IMR-90 (cell line): ENCODE measurements around the gene TSSK2. TPM values are rescaled to one million over a fixed set of nuclear protein-coding genes. Genes with fewer than 3 reads are reported as not detected.
A peak's percentile ranks its signal among the peaks of the same experiment; 100 is the strongest.

ENCODE experiments used
- ATAC-seq: fragments of 200-7000 bp; cut with Tn5 transposase; 2 replicates; pipeline ENCODE4 v1.9.1; 2020; ENCODE audit warnings: low read depth, mild to moderate bottlenecking, moderate library complexity
- BruUV-seq: library from RNA; stranded (reverse); fragments of 400-500 nt; replicated peaks from 2 replicates; lab custom pipeline; 2021; lab: Mats Ljungman, UMichigan
- CTCF ChIA-PET: fragments of 300-600 bp; formaldehyde crosslinking; extraction: SDS; loops from one replicate; lab custom pipeline; 2021; ENCODE audit warnings: antibody characterized with exemption; lab: Yijun Ruan, JAX
- POLR2A ChIA-PET: fragments of 300-600 bp; sonication (Branson Sonifier 250); formaldehyde crosslinking; loops from one replicate; lab custom pipeline; 2022; ENCODE audit warnings: antibody characterized with exemption; ENCODE audit not compliant: unreplicated experiment; lab: Charles Lee
- DNase-seq: peaks from one replicate; pipeline ENCODE4 v3.0.0; 2013
- H2AFZ ChIP-seq: replicated peaks from 2 replicates; pipeline ENCODE3; 2013; ENCODE audit warnings: low read length, mild to moderate bottlenecking; ENCODE audit not compliant: poor library complexity
- H2AK5ac ChIP-seq: 2 replicates; pipeline ENCODE4 v1.6.1; 2013; ENCODE audit warnings: low read depth, low read length, inconsistent platforms
- H2AK9ac ChIP-seq: replicated peaks from 2 replicates; pipeline ENCODE3; 2013; ENCODE audit warnings: mild to moderate bottlenecking, low read depth, low read length, moderate library complexity; ENCODE audit not compliant: poor library complexity
- H2BK120ac ChIP-seq: 2 replicates; pipeline ENCODE4 v1.6.1; 2013; ENCODE audit warnings: low read depth, low read length, inconsistent platforms
- H2BK15ac ChIP-seq: 3 replicates; pipeline ENCODE4 v1.6.1; 2013; ENCODE audit warnings: low read depth, low read length, inconsistent platforms
- H2BK20ac ChIP-seq: 2 replicates; pipeline ENCODE4 v1.6.1; 2013; ENCODE audit warnings: low read depth, mild to moderate bottlenecking, inconsistent platforms, low read length, moderate library complexity
- H2BK5ac ChIP-seq: 2 replicates; pipeline ENCODE4 v1.6.1; 2013; ENCODE audit warnings: mild to moderate bottlenecking, low read depth, low read length, inconsistent platforms; ENCODE audit not compliant: poor library complexity, severe bottlenecking
- H3K14ac ChIP-seq: replicated peaks from 2 replicates; pipeline ENCODE4 v1.6.1; 2013; ENCODE audit warnings: low read depth, low read length, inconsistent platforms
- H3K18ac ChIP-seq: 2 replicates; pipeline ENCODE4 v1.6.1; 2013; ENCODE audit warnings: low read depth, low read length, control low read depth
- H3K23ac ChIP-seq: 2 replicates; pipeline ENCODE4 v1.6.1; 2013; ENCODE audit warnings: low read depth, low read length, inconsistent platforms
- H3K27ac ChIP-seq: 2 replicates; pipeline ENCODE4 v1.5.1; 2013; ENCODE audit warnings: mild to moderate bottlenecking, control low read depth, low read length; ENCODE audit not compliant: insufficient read depth
- H3K27me3 ChIP-seq: 2 replicates; pipeline ENCODE4 v1.6.1; 2013; ENCODE audit warnings: low read length; ENCODE audit not compliant: control insufficient read depth, insufficient read depth
- H3K36me3 ChIP-seq: 2 replicates; pipeline ENCODE4 v1.6.1; 2013; ENCODE audit warnings: low read length, mixed read lengths; ENCODE audit not compliant: control insufficient read depth, insufficient read depth
- H3K4ac ChIP-seq: 2 replicates; pipeline ENCODE4 v1.6.1; 2013; ENCODE audit warnings: low read depth, low read length, inconsistent platforms
- H3K4me1 ChIP-seq: 2 replicates; pipeline ENCODE4 v1.6.1; 2013; ENCODE audit warnings: low read length, mixed read lengths; ENCODE audit not compliant: control insufficient read depth, insufficient read depth
- H3K4me2 ChIP-seq: 2 replicates; pipeline ENCODE4 v1.6.1; 2013; ENCODE audit warnings: low read depth, mild to moderate bottlenecking, control low read depth, low read length, moderate library complexity
- H3K4me3 ChIP-seq: 2 replicates; pipeline ENCODE4 v1.5.1; 2013; ENCODE audit warnings: low read depth, mild to moderate bottlenecking, control low read depth, low read length, moderate library complexity; ENCODE audit not compliant: insufficient read depth
- H3K56ac ChIP-seq: 2 replicates; pipeline ENCODE4 v1.6.1; 2013; ENCODE audit warnings: low read length, inconsistent platforms; ENCODE audit not compliant: insufficient read depth; ENCODE audit errors: extremely low read depth
- H3K79me1 ChIP-seq, 2 experiments: 2 replicates each; pipeline ENCODE4 v1.6.1; 2013; ENCODE audit warnings: low read length in 2 of 2, inconsistent platforms in 1 of 2, low read depth in 1 of 2
- H3K9ac ChIP-seq: 2 replicates; pipeline ENCODE4 v1.6.1; 2013; ENCODE audit warnings: low read depth, low read length, control low read depth
- H3K9me1 ChIP-seq: 2 replicates; pipeline ENCODE4 v1.6.1; 2013; ENCODE audit warnings: low read length, inconsistent platforms; ENCODE audit not compliant: insufficient read depth
- H3K9me3 ChIP-seq: 2 replicates; pipeline ENCODE4 v1.6.1; 2013; ENCODE audit warnings: low read length; ENCODE audit not compliant: control insufficient read depth, insufficient read depth
- H4K20me1 ChIP-seq: 2 replicates; pipeline ENCODE4 v1.6.1; 2013; ENCODE audit warnings: low read length, inconsistent platforms; ENCODE audit not compliant: insufficient read depth
- H4K5ac ChIP-seq: 2 replicates; pipeline ENCODE4 v1.6.1; 2013; ENCODE audit warnings: mild to moderate bottlenecking, low read depth, low read length, control low read depth
- H4K8ac ChIP-seq, 2 experiments: 2 replicates each; pipeline ENCODE4 v1.6.1; 2013; ENCODE audit warnings: low read depth in 2 of 2, low read length in 2 of 2, control low read depth in 1 of 2, inconsistent platforms in 1 of 2
- H4K91ac ChIP-seq: 2 replicates; pipeline ENCODE4 v1.6.1; 2013; ENCODE audit warnings: low read depth, low read length, inconsistent platforms; ENCODE audit not compliant: insufficient read depth
- CHD1 ChIP-seq: IDR thresholded peaks from 2 replicates; pipeline ENCODE4 v1.6.1; 2012; ENCODE audit warnings: low read depth, low read length, improper control_type of control experiment
- CTCF ChIP-seq: conservative IDR thresholded peaks from 2 replicates; pipeline ENCODE4 v1.5.1; 2012; ENCODE audit warnings: mild to moderate bottlenecking, low read depth, low read length, improper control_type of control experiment
- MAFK ChIP-seq: IDR thresholded peaks from 2 replicates; pipeline ENCODE4 v1.6.1; 2012; ENCODE audit warnings: low read depth, low read length, improper control_type of control experiment
- MAZ ChIP-seq: IDR thresholded peaks from 2 replicates; pipeline ENCODE4 v1.6.1; 2012; ENCODE audit warnings: low read depth, mild to moderate bottlenecking, low read length, improper control_type of control experiment, moderate library complexity, borderline replicate concordance
- NFE2L2 ChIP-seq: fragments of 150-350 bp; IDR thresholded peaks from 2 replicates; pipeline ENCODE4 v1.6.1; 2016; ENCODE audit warnings: low read depth, mild to moderate bottlenecking, low read length
- RFX5 ChIP-seq: IDR thresholded peaks from 2 replicates; pipeline ENCODE4 v1.8.0; 2012; ENCODE audit warnings: low read depth, mild to moderate bottlenecking, low read length, moderate library complexity
- SMC3 ChIP-seq: fragments of 150-350 bp; IDR thresholded peaks from 2 replicates; pipeline ENCODE4 v1.6.1; 2016; ENCODE audit warnings: low read depth, mild to moderate bottlenecking, antibody characterized with exemption, low read length, moderate library complexity
- whole genome bisulfite sequencing, 2 experiments: methylation state at CpG; one replicate each; pipeline versions ENCODE4 v1.1.5 to v1.1.7; 2013; ENCODE audit warnings: missing lambda C conversion rate in 2 of 2; ENCODE audit not compliant: insufficient read length in 1 of 2; ENCODE audit errors: extremely low coverage in 2 of 2; 5-methylcytosine and 5-hydroxymethylcytosine counted together
- dilution Hi-C: fragments of 300-500 bp; cut with HindIII; formaldehyde crosslinking; loops from one replicate; pipeline ENCODE4 v1.14.3; 2018; ENCODE audit warnings: low sequenced_read_pairs; ENCODE audit not compliant: unreplicated experiment
- in situ Hi-C: fragments of 300-500 bp; cut with MboI; formaldehyde crosslinking; loops from 3 replicates; pipeline ENCODE4 v1.14.3; 2019; ENCODE audit warnings: low sequenced_read_pairs, inconsistent platforms, mixed read lengths
- intact Hi-C: fragments of 100-400 bp; cut with micrococcal nuclease; formaldehyde crosslinking; loops from 2 replicates; pipeline ENCODE4 v1.10.0; 2022
- polyA plus RNA-seq, 3 experiments: library from polyadenylated mRNA; depleted of rRNA; stranded (reverse); fragments of >200 nt; gene quantifications; 2 replicates each; pipeline ENCODE4 v1.2.3, GENCODE V29; 2012; ENCODE audit warnings: low replicate concordance in 1 of 3
- total RNA-seq: library from RNA; depleted of rRNA; stranded (reverse); fragments of >200 nt; gene quantifications from 2 replicates; pipeline ENCODE4 v1.2.3, GENCODE V29; 2012

Gene TSSK2
- total and polyA plus RNA-seq, 2 of the 4 experiments (the other 2 are of a cell fraction): not detected

GRCh38 chr22:19134176-19134831 is 3.2 kb downstream of the TSSK2 start:
- no peak overlapping the region for H2BK20ac ChIP-seq
- no peaks in the 10 kb centered on the region for H3K27me3 ChIP-seq
- in situ Hi-C loops: no loop called here
- CTCF ChIA-PET: interaction anchor here (0.6 kb wide), 1 partner anchor 10 kb away, joined by 3 read pairs; the partner anchor contains the start of gene ESS2
- H3K4me3 ChIP-seq: no peak overlapping the region
- H3K4ac ChIP-seq: no peak overlapping the region
- no peak overlapping the region for H3K9ac ChIP-seq
- no peak overlapping the region for H4K5ac ChIP-seq
- WGBS, 2 experiments: 93% methylated on average over 6 of the region's 21 CpGs; no CpG with 5 or more reads in 1 of the 2 experiments
- intact Hi-C loops: no loop called here
- no peaks in the 10 kb centered on the region for H3K9me1 ChIP-seq
- H3K14ac ChIP-seq: no peak overlapping the region
- H2BK5ac ChIP-seq: no peak overlapping the region
- no peak overlapping the region for H2AFZ ChIP-seq
- no peak overlapping the region for H4K8ac ChIP-seq
- H2BK120ac ChIP-seq: no peak overlapping the region
- no peaks in the 10 kb centered on the region for H3K4me1 ChIP-seq
- no peak overlapping the region for H4K91ac ChIP-seq
- H2AK9ac ChIP-seq: peak overlapping the region; percentile 13
- H3K23ac ChIP-seq: no peak overlapping the region
- H3K27ac ChIP-seq: no peak overlapping the region
- H3K4me2 ChIP-seq: no peak overlapping the region
- DNase-seq: no peak
- no peak overlapping the region for H2BK15ac ChIP-seq
- no peaks in the 10 kb centered on the region for H3K79me1 ChIP-seq
- peaks cover 67% of the 10 kb centered on the region for H3K36me3 ChIP-seq
- H4K20me1 ChIP-seq: no peaks in the 10 kb centered on the region
- no peak overlapping the region for H3K56ac ChIP-seq
- no peak for ATAC-seq
- no TSS peak for BruUV-seq
- POLR2A ChIA-PET: no interaction called here
- dilution Hi-C loops: no loop called here
- no peaks in the 10 kb centered on the region for H3K9me3 ChIP-seq
- TF ChIP-seq RFX5 (no peak), CHD1 (no peak), MAZ (no peak), NFE2L2 (no peak), SMC3 (no peak), MAFK (no peak), CTCF (no peak)
- no peak overlapping the region for H3K18ac ChIP-seq
- no peak overlapping the region for H2AK5ac ChIP-seq
